H1 (cell line): ENCODE data around the gene SEMA3B. TPM values are rescaled to one million over a fixed set of nuclear protein-coding genes. Genes with fewer than 3 reads are reported as not detected.
A peak's percentile ranks its signal among the peaks of the same experiment; 100 is the strongest.

ENCODE experiments used
- ATF3 ChIP-seq: IDR thresholded peaks from 2 replicates; pipeline ENCODE4 v1.6.1; 2011; ENCODE audit warnings: low read depth, mild to moderate bottlenecking, low read length; ENCODE audit not compliant: insufficient read depth
- BACH1 ChIP-seq: IDR thresholded peaks from 2 replicates; pipeline ENCODE4 v1.6.1; 2012; ENCODE audit warnings: low read length, improper control_type of control experiment
- CBX5 ChIP-seq: fragments of 300-800, 300-1000 bp; sonication (generic); IDR thresholded peaks from 2 replicates; pipeline ENCODE4 v1.7.1; 2016; ENCODE audit warnings: antibody characterized with exemption, low read length, low read depth
- CBX8 ChIP-seq: fragments of 300-800, 300-1000 bp; sonication (generic); IDR thresholded peaks from 2 replicates; pipeline ENCODE4 v1.7.1; 2016; ENCODE audit warnings: low read depth, low read length, borderline replicate concordance
- CEBPB ChIP-seq: IDR thresholded peaks from 2 replicates; pipeline ENCODE4 v1.6.1; 2012; ENCODE audit warnings: low read depth, low read length
- CHD2 ChIP-seq: IDR thresholded peaks from 2 replicates; pipeline ENCODE4 v1.6.1; 2012; ENCODE audit warnings: low read length, improper control_type of control experiment
- EZH2 ChIP-seq: fragments of 200-600 bp; sonication (generic); IDR thresholded peaks from 2 replicates; pipeline ENCODE4 v1.7.1; 2012; ENCODE audit warnings: low read depth, mild to moderate bottlenecking, moderate library complexity, low read length, inconsistent platforms; ENCODE audit not compliant: severe bottlenecking
- GTF2F1 ChIP-seq: IDR thresholded peaks from 2 replicates; pipeline ENCODE4 v1.6.1; 2012; ENCODE audit warnings: low read depth, low read length, improper control_type of control experiment, borderline replicate concordance
- KDM4A ChIP-seq: IDR thresholded peaks from one replicate; pipeline ENCODE4 v1.7.1; 2012; ENCODE audit warnings: low read depth, mild to moderate bottlenecking, moderate library complexity, low read length, inconsistent platforms; ENCODE audit not compliant: severe bottlenecking
- KDM5A ChIP-seq: fragments of 200-600 bp; IDR thresholded peaks from 2 replicates; pipeline ENCODE4 v1.7.1; 2012; ENCODE audit warnings: mild to moderate bottlenecking, low read length, inconsistent platforms, mixed read lengths
- MAX ChIP-seq: IDR thresholded peaks from 2 replicates; pipeline ENCODE4 v1.6.1; 2012; ENCODE audit warnings: inconsistent platforms
- NANOG ChIP-seq: IDR thresholded peaks from 2 replicates; pipeline ENCODE4 v1.6.1; 2011; ENCODE audit warnings: low read length, low read depth, mild to moderate bottlenecking, inconsistent platforms; ENCODE audit not compliant: insufficient read depth, poor library complexity, severe bottlenecking
- POLR2AphosphoS5 ChIP-seq: IDR thresholded peaks from 2 replicates; pipeline ENCODE4 v1.6.1; 2011; ENCODE audit warnings: low read depth, low read length
- SIN3A ChIP-seq, 2 experiments: IDR thresholded peaks in 1 of 2; conservative IDR thresholded peaks in 1 of 2; 2 replicates each; pipeline ENCODE4 v1.6.1; 2011 to 2012; ENCODE audit warnings: low read length in 2 of 2, improper control_type of control experiment in 1 of 2, low read depth in 1 of 2, mild to moderate bottlenecking in 1 of 2
- SIX5 ChIP-seq: IDR thresholded peaks from 2 replicates; pipeline ENCODE4 v1.6.1; 2011; ENCODE audit warnings: mild to moderate bottlenecking, low read depth, low read length
- SP4 ChIP-seq: IDR thresholded peaks from 2 replicates; pipeline ENCODE4 v1.6.1; 2012; ENCODE audit warnings: low read length, inconsistent platforms
- TAF1 ChIP-seq: IDR thresholded peaks from 2 replicates; pipeline ENCODE4 v1.6.1; 2011; ENCODE audit warnings: mild to moderate bottlenecking, low read depth, low read length
- TCF12 ChIP-seq: IDR thresholded peaks from 2 replicates; pipeline ENCODE4 v1.6.1; 2011; ENCODE audit warnings: low read depth, mild to moderate bottlenecking, low read length
- TEAD4 ChIP-seq: IDR thresholded peaks from 2 replicates; pipeline ENCODE4 v1.6.1; 2012; ENCODE audit warnings: low read depth, low read length, inconsistent platforms, mixed read lengths
- YY1 ChIP-seq: IDR thresholded peaks from 2 replicates; pipeline ENCODE4 v1.6.1; 2011; ENCODE audit warnings: low read depth, mild to moderate bottlenecking, low read length
- polyA plus RNA-seq, 7 experiments: library from polyadenylated mRNA; depleted of rRNA in 3 of 7; stranded (reverse) in 5 of 7; unstranded in 2 of 7; fragments of >200 nt in 5 of 7; fragments of 200-250 nt in 2 of 7; gene quantifications; 1 replicate in 5 of 7; 2 replicates in 1 of 7; 4 replicates in 1 of 7; pipeline versions ENCODE4 v1.2.1 to v1.2.3, GENCODE V29; 2011 to 2013; ENCODE audit warnings: missing spikeins in 2 of 7, mixed read lengths in 2 of 7
- total RNA-seq: library from RNA; stranded (reverse); fragmentation: NEBNext Ultra II Directional; extraction: Animal tissue kit (Norgen Biotek cat#: 25700); gene quantifications from 2 replicates; pipeline ENCODE4 v1.2.1, GENCODE V29; 2021

Gene SEMA3B
- total and polyA plus RNA-seq, 2 of the 8 experiments (the other 6 are each of a cell fraction or from before 2014, with no cell fraction given) = 3.0 to 4.7 TPM

- peak; percentile 81; the same call in 1 of the 2 replicates for TF ChIP-seq YY1
- peak; percentile 38 for TF ChIP-seq TEAD4
- peak; percentile 91 for TF ChIP-seq ATF3
- no peak for TF ChIP-seq CBX5
- no peak for TF ChIP-seq EZH2
- TF ChIP-seq SIX5 = peak; percentile 100
- TF ChIP-seq KDM5A = peak; percentile 29; the same call in 1 of the 2 replicates
- peak; percentile 27 for TF ChIP-seq KDM4A
- TF ChIP-seq TAF1 = peak; percentile 71
- peak; percentile 89 to 97; a peak in 2 of 4 replicates for TF ChIP-seq SIN3A (conservative IDR thresholded peaks at IDR 0.05 in 1 of 2, IDR thresholded peaks at IDR 0.05 in 1 of 2; ENCODE audit: low read depth in 1 of 2, low read length in 2 of 2)
- peak; percentile 64 for TF ChIP-seq BACH1
- 0 out of 2 replicates have a peak, but pooled peaks have one; percentile 20 for TF ChIP-seq TCF12
- no peak for TF ChIP-seq GTF2F1
- no peak for TF ChIP-seq NANOG
- TF ChIP-seq SP4 = no peak
- peak; percentile 72 for TF ChIP-seq CHD2
- peak; percentile 94 for TF ChIP-seq MAX
- TF ChIP-seq CEBPB = no peak
- TF ChIP-seq POLR2AphosphoS5 = peak; percentile 73; the same call in 1 of the 2 replicates
- TF ChIP-seq CBX8 = no peak
Measured at GRCh38 chr3:50292159-50293078, 23.5 kb downstream of the SEMA3B start, which contains the start of gene IFRD2 (continued).
